HG02623 (cell line): Measurements from ENCODE around the gene PICK1.

Experiments used
- ATAC-seq: cut with Tn5 transposase; IDR thresholded peaks from one replicate; pipeline ENCODE4 v1.9.1; 2021; ENCODE audit warnings: moderate library complexity; ENCODE audit not compliant: unreplicated experiment

Gene PICK1

DNA sequence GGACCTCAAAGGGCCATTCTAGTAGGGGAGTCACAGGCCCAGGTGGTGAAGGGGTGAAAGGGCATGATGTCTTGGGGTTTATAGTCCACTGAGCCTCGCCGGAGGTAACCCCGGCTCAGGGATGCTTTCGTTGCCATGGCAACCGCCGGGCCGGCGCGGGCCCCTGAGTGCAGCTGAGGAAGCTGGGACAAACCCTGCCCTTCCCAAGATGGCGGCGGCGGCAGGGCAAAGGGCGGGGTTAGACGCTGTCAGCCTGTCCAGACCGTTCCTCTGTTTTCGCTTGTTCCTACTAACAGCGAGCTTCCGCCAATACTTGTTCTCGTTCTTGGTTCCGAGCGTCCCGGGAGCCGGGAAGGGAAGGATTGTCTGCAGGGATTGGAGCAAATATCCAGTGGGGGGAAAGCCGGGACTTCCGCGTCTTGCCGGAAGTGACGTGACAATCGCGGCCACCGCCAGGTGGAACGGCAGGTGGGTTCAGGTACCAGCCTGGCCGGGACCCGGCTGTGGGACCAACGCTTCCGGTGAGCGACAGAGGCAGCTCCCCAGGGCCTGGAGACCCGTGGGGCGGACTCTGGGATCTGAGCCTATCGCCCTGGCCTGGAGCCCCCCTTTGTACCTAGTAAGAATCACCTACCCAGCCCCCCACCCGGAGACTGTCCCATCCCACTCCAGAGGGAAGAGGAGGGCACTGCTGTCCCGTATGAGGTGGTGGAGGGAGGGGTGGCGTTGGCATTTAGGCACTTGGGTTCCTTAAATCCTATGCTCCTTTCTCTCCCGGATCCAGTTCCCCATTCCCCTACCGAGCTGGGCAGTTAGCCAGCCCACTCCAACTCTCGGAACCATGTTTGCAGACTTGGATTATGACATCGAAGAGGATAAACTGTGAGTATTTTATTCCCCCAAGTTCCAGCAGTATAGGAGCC lies at the start of gene PICK1:
PICK1 (plus strand) TSS at position 436 of the 923 bp plus-strand sequence; CDS start at position 842, 406 bp downstream.
- no peak for ATAC-seq

DNA sequence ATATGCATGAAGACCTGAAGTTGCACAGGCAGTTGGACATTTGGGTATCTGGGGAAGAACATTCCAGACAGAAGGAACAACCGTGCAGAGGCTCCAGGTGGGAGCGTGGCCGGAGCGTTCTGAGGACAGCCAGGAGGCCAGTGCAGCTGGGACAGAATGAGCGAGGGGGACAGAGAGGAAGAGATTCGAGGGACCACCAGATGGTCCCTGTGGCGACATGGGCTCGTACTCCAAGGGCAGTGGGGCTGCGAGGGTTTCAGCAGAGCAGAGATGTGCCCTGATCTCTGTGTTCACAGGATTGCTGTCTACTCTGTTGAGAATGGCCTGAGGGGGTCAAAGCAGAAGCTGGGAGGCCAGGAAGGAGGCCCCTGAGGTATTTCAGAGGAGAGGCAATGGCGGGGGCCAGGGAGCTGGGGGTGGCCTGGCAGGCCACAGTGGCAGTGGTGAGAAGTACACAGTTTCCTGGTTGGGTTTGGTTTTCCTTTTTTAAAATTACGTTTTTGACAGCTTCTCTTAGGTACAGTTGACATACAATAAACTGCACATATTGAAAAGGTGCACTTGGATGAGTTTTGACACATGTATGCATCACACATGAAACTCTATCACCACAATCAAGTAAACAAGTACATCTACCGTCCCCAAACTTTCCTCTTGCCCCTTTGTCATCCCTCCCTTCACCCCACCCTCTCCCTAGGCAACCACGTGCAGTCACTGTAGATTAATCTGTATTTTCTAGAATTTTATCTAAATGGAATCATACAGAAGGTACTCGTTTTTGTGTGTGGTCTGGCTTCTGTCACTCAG lies 48.0 kb upstream of the PICK1 start:
- ATAC-seq, result no peak

DNA sequence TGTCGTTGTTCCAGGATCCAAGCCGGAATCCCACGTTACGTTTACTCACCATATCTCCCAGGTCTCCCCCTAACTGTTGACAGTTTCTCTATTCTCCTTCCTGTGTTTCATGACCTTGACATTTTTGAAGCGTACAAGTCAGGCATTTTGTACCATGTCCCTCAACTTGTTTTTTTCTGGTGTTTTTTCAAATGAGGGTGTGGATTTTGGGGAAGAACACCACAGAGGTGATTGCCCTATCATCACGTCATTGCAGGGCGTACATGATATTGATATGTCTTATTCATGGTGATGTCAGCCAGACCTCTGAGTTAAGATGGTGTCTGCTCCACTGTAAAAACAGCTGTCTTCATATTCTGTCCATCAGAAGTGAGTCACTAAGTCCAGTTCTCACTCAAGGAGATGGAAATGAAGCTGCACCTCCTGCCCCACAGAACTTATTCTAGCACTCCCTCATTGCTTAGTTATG lies 44.6 kb upstream of the PICK1 start:
- ATAC-seq, result no peak

GRCh38 chr22:38014083-38014482 lies 43.1 kb upstream of the PICK1 start:
- no peak for ATAC-seq

DNA sequence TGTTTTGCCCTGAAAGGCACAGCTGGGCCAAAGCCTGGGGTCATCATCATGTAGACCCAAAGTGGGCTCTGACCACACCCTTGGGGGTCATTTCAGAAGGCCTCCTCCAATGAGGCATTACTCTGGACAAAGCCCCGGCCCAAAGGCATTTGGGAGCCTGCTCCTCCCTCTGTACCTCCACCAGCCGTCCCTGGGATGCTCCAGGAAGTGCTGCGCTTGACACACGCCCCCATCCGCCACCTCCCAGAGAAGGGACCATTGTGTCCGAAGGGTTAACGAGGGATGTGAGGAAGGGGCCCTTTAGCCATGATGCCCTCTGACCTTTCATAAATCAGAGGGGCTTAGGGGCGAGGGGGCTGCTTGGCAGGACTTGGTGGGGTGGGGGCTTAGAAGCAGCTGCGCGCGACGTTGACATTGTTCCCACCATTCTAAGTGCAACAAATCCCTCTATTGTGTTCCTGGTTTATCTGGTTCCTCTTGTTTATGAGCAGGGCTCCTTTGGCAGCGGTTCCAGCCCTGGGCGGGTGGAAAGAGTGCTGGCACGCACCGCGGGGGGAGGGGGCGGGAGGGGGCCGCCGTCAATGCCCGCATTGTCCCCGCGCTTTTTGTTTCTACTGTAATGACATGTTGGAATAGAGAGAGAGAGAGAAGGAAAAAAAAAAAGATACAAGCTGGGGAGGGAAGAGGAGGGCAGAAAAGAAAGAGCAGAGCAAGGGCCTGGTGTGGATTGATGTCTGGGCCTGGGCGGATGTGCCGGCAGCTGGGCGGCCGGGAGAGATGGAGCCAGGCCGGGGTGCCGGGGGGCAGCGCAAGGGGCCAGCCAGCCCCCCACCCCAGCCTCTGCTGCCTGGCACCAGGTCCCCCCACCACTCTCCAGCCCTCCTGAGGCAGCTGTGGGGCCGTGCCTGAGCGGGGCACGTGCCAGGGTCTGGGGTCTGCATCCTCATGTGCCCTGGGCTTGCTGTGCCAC lies 40.7 kb upstream of the PICK1 start:
- ATAC-seq, result no peak

GRCh38 chr22:38017272-38017920 lies 39.8 kb upstream of the PICK1 start:
- no peak for ATAC-seq

DNA sequence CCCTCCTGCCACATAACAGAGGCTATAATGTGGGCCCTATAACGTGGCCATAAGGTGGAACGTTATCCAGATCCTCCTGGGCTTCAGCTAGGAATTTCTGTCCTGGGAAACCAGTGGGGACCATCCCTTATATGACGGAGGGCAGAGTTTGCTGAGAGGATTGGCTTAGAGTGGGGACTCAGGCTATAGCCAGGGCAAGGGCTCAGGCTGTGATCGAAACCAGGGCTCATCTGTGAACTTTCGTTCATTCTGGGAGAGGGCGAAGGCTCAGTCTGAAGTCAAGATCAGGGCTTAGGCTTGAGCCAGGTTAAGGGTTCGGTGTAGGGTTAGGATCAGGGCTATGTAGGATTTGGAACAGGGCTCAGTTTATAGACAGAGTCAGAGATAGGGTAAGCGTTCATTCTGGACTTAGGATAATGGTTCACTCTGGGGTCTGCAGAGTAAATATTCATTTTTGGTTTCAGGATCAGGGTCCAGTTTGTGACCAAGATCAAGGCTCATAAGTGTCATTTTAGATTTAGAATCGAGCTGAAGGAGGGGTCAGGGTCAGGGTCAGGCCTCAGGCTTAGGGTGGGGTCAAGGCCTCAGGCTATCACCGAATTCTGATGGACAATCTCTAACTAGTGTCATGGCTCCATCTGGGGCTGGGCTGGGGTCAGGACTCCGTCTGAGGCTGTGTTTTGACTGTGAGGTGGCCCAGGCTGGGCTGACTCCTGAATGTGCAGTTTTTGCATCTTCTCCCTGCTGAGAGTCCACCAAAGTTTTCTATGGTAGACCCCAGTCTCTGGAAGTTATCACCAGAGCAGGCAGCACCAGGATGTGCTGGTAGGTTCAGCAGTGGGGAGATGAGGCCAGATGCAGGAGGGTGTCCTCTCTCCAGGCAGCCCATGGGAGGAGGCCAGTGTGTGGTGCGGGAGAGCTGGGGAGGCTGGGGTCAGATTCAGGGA lies 39.0 kb upstream of the PICK1 start:
- ATAC-seq, result no peak

DNA sequence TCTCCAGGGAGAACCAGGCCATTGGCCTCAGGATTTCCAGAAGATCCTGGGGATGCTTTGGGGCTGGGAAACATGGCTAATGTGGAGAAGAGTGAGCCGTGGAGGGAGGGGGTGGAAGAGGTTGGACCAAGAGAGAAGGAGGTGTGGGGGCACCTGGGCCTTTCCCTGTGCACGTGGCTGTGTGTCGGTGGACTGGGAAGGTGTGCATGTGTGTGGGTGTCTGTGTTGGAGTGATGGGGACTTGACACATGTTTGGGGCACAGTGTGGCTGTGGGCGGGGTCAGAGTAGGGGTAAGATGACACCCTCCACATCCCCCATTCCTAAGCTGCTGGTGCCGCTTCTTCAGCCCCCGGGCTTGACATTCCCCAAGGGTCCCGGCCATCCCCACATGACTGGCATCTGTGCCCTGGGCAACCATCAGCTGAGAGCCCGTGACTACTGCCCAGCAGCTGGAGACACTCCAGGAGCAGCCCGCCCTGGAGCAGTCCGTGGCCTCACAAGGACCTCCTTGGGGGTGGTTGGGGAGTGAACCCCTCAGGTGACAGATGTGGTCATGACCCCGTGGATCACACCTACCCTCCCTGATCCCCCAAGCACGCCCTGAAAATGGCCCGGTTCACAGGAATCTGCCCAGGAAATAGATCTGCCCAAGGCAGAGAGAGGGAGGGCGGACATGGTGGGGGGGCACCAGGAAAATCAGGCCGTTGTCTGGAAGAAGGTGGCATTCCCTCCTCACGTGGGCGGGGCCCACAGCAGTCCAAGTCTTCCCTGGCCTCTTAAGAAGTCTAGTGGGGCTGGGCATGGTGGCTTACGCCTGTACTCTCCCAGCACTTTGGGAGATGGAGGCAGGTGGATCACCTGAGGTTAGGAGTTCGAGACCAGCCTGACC lies 38.0 kb upstream of the PICK1 start:
- ATAC-seq, result no peak

- ATAC-seq, result no peak
These were observed 36.0 kb upstream of the PICK1 start for GRCh38 chr22:38021206-38021605.

DNA sequence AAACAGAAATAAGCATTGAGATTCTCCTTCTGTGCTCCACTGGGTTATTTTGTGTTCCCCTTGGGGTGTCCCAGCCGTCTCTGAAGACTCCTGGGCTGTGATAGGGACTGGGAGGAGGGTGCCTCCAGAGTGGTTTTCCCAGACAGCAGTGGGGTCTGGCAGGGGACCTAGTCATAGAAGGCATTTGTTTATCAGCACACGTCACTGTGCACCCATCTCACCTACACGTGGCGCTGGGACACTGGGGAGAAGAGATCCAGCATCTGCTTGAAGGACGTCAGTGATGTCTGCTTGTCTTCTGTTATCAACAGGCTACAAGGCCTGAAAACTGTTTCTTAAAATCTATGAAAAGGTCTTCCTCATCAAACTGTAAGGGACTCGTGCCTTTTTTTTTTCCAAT lies 34.2 kb upstream of the PICK1 start:
- ATAC-seq, result no peak

- no peak for ATAC-seq
These were observed 31.7 kb upstream of the PICK1 start for GRCh38 chr22:38025514-38025913.

GRCh38 chr22:38026130-38027111 lies 30.8 kb upstream of the PICK1 start:
- no peak for ATAC-seq

- ATAC-seq, result no peak
These were observed 29.7 kb upstream of the PICK1 start for GRCh38 chr22:38027487-38027886.

DNA sequence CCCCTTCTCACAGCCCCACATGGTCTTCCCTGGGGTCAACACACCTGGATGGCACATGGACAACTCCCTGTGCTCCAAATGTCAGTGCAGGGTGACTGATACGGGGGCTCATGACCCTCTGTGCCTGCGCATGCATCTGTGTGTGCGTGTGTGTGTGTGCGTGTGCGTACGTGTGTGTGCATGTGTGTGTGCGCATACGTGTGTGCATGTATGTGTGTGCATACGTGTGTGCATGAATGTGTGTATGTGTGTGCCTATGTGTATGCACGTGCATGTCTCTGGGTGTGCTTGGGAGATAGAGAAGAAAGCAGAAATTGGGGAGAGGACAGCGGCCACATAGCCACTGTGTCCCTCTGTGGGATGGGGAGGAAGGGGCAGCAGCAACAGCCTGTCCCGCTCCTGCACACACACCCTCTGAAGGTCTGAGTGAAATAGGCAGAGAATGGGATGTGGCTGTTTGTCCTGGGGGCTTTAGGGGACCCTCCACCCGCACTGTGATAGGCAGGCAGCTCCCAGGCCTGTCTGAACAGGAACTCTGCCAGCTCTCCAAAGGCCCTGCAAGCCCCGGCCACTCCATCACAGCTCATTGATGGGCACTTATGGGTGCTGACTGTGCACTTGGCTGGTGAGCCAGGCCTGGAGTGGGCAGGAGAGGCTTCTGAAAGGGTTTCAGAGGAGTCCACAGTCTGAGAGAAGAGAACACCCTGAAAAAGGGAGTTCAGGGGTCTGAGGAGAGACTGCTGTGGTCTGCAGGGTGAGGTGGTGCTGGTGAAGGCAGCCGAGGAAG lies 28.7 kb upstream of the PICK1 start:
- no peak for ATAC-seq

- ATAC-seq, result no peak
These were observed 27.8 kb upstream of the PICK1 start for GRCh38 chr22:38029370-38029769.

GRCh38 chr22:38029901-38030300 lies 27.3 kb upstream of the PICK1 start:
- no peak for ATAC-seq
